BJ (cell line): ENCODE measurements around the gene SSC5D. TPM values are rescaled to one million over a fixed set of nuclear protein-coding genes. Genes with fewer than 3 reads are reported as not detected.
A peak's percentile ranks its signal among the peaks of the same experiment; 100 is the strongest.

Experiments used
- CTCF ChIA-PET: fragments of 350-600 bp; formaldehyde crosslinking; extraction: SDS; loops from one replicate; lab custom pipeline; 2021; ENCODE audit warnings: antibody characterized with exemption, inconsistent platforms; lab: Yijun Ruan, JAX
- POLR2A ChIA-PET: fragments of 300-600 bp; sonication (Branson Sonifier 250); formaldehyde crosslinking; extraction: SDS; loops from one replicate; lab custom pipeline; 2021; ENCODE audit warnings: antibody characterized with exemption; lab: Charles Lee
- DNase-seq: peaks from one replicate; pipeline ENCODE4 v3.0.0-alpha.2; 2011; ENCODE audit warnings: low read depth
- H3K27me3 ChIP-seq: 2 replicates; pipeline ENCODE4 v1.6.0; 2011; ENCODE audit warnings: low read length; ENCODE audit not compliant: control insufficient read depth, insufficient read depth
- H3K36me3 ChIP-seq: 2 replicates; pipeline ENCODE4 v1.5.1; 2011; ENCODE audit warnings: low read length; ENCODE audit not compliant: control insufficient read depth, insufficient read depth
- H3K4me3 ChIP-seq: 2 replicates; pipeline ENCODE4 v1.5.1; 2011; ENCODE audit warnings: low read depth, mild to moderate bottlenecking, control low read depth, low read length
- CTCF ChIP-seq: IDR thresholded peaks from 2 replicates; pipeline ENCODE4 v1.5.1; 2011; ENCODE audit warnings: low read depth, mild to moderate bottlenecking, control low read depth, inconsistent platforms, low read length, moderate library complexity; ENCODE audit not compliant: insufficient read depth
- polyA plus RNA-seq: library from polyadenylated mRNA; depleted of rRNA; stranded (reverse); fragments of >200 nt; gene quantifications from 2 replicates; pipeline ENCODE4 v1.2.3, GENCODE V29; 2011

Gene SSC5D
- polyA plus RNA-seq, 1 experiment, result 8.2 TPM

GRCh38 chr19:55535173-55535964 lies 47.1 kb downstream of the SSC5D start:
- no peak overlapping the region for H3K4me3 ChIP-seq
- no peak for DNase-seq
- POLR2A ChIA-PET, result interaction anchor here (0.6 kb wide), 1 partner anchor 58 kb away, joined by 4 read pairs; no protein-coding TSS in a partner anchor
- no peaks in the 10 kb centered on the region for H3K27me3 ChIP-seq
- H3K36me3 ChIP-seq, result no peaks in the 10 kb centered on the region
- no peak for TF ChIP-seq CTCF
- CTCF ChIA-PET, result interaction anchor here (0.7 to 1.8 kb wide), 3 partner anchors 9 to 97 kb away, joined by 3 to 4 read pairs (median 3); no protein-coding TSS in a partner anchor

GRCh38 chr19:55535965-55536350 lies 47.7 kb downstream of the SSC5D start:
- Histone ChIP-seq H3K36me3 (no peaks in the 10 kb centered on the region), H3K4me3 (no peak overlapping the region), H3K27me3 (no peaks in the 10 kb centered on the region)
- DNase-seq, result no peak
- TF ChIP-seq CTCF, result no peak
- POLR2A ChIA-PET, result interaction anchor here (0.6 kb wide), 1 partner anchor 59 kb away, joined by 4 read pairs; no protein-coding TSS in a partner anchor
- CTCF ChIA-PET, result interaction anchor here (0.7 to 1.8 kb wide), 3 partner anchors 10 to 97 kb away, joined by 3 to 4 read pairs (median 3); no protein-coding TSS in a partner anchor

- Histone ChIP-seq H3K4me3 (no peak overlapping the region), H3K27me3 (no peaks in the 10 kb centered on the region), H3K36me3 (no peaks in the 10 kb centered on the region)
- CTCF ChIA-PET, result interaction anchor here (1.1 to 1.8 kb wide), 2 partner anchors 70 to 96 kb away, joined by 3 to 4 read pairs; no protein-coding TSS in a partner anchor
- TF ChIP-seq CTCF, result no peak
- POLR2A ChIA-PET, result no interaction called here
- DNase-seq, result no peak
Observed at GRCh38 chr19:55536366-55536765, 48.1 kb downstream of the SSC5D start.

GRCh38 chr19:55536951-55537740 lies 48.9 kb downstream of the SSC5D start, which contains the start of gene SBK2:
Gene SBK2 (minus strand): TSS chr19:55537133. CDS start chr19:55536294, 839 bp downstream.
- ChIA-PET POLR2A (no interaction called here), CTCF (interaction anchor here (1.5 kb wide), 1 partner anchor 9 kb away, joined by 4 read pairs; no protein-coding TSS in a partner anchor)
- DNase-seq, result no peak
- Histone ChIP-seq H3K27me3 (no peaks in the 10 kb centered on the region), H3K36me3 (no peaks in the 10 kb centered on the region), H3K4me3 (no peak within 1 kb of the TSS)
- TF ChIP-seq CTCF, result peak; percentile 25; the same call in 1 of the 2 replicates
